ENCODE measurements around the gene POMC.
A peak's percentile ranks its signal among the peaks of the same experiment; 100 is the strongest.
"Not testable (repeated sequence)": the region's sequence is repeated elsewhere in the genome, so short reads cannot be mapped to it uniquely, and the experiment has no call there.

Gene POMC

GRCh38 chr2:25168256-25169072, at the start of gene POMC:
Gene POMC (minus strand): TSS chr2:25168580. CDS start chr2:25164772, 3,808 bp downstream.
- Histone ChIP-seq H3K4me3 (ENCODE audit: low read length) (peak within 1 kb of the TSS; percentile 39), H3K27me3 (ENCODE audit: insufficient read depth, low read length) (peaks cover 65% of the 10 kb centered on the region), H3K4me1 (ENCODE audit: insufficient read depth, low read length) (peaks cover 10% of the 10 kb centered on the region), H3K9me3 (ENCODE audit: low read length) (peaks cover 1% of the 10 kb centered on the region), H3K36me3 (ENCODE audit: insufficient read depth, low read length) (no peaks in the 10 kb centered on the region), H2AFZ (ENCODE audit: low read depth, low read length) (peak within 1 kb of the TSS; percentile 78)

DNA sequence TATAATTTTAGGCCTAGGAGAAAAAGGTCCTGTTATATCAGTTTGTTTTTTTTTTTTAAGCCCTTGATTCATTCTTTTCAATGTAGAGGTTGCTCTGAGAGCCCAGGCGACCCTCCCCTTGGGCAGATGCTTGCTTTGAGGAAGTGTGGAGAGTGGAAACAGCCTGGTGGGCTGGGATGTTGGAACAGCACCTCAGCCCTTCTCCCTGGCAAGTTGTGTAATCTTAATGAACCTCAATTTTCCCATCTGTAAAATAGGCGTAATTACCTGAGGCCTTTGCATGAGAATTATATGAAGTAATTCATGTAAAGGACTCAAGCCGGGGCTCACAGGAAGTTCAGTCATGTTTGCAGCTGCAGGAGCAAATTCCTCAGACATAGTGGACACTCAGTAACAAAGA, 49.7 kb upstream of the POMC start:
- Histone ChIP-seq H3K27me3 (ENCODE audit: insufficient read depth, low read length) (no peaks in the 10 kb centered on the region), H3K4me1 (ENCODE audit: insufficient read depth, low read length) (no peaks in the 10 kb centered on the region), H3K9me3 (ENCODE audit: low read length) (no peaks in the 10 kb centered on the region), H3K4me3 (ENCODE audit: low read length) (no peak overlapping the region), H2AFZ (ENCODE audit: low read depth, low read length) (no peak overlapping the region), H3K36me3 (ENCODE audit: insufficient read depth, low read length) (no peaks in the 10 kb centered on the region)

DNA sequence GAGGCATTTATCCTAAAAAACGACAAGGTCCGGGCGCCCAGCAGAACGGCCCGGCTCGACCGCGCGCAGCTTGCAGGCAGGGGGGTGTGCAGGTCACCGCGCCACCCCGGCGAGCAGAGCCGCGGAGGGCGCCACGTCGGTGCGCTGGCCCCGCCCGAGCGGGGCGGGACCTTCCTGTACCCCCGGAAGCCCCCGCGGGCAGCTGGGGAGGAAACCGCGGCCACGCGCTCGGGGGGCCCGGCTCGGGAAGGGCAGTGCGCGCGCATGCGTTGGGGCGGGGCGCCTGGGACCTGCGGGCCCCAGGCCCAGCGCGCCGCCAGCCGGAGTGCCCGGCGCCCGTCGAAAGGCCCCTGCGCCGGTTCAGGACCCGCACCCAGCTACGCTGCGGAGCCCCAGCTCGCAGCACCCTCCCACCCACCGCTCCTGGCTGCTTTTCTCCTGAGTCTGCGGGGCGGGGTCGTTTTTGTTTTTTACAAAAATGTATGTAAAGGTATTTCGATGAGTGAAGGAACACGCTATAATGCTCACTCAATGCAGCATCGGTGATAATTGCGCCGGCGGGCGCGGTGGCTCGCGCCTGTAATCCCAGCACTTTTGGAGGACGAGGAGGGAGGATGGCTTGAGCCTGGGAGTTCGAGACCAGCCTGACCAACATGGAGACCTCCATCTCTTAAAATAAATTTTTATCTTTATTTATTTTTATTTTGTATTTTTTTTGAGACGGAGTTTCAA, 47.7 kb upstream of the POMC start:
- H3K4me3 ChIP-seq (ENCODE audit: low read length) = no peak overlapping the region
- H2AFZ ChIP-seq (ENCODE audit: low read depth, low read length) = no peak overlapping the region
- H3K27me3 ChIP-seq (ENCODE audit: insufficient read depth, low read length) = no peaks in the 10 kb centered on the region
- H3K4me1 ChIP-seq (ENCODE audit: insufficient read depth, low read length) = no peaks in the 10 kb centered on the region
- no peaks in the 10 kb centered on the region for H3K9me3 ChIP-seq (ENCODE audit: low read length)
- no peaks in the 10 kb centered on the region for H3K36me3 ChIP-seq (ENCODE audit: insufficient read depth, low read length)

DNA sequence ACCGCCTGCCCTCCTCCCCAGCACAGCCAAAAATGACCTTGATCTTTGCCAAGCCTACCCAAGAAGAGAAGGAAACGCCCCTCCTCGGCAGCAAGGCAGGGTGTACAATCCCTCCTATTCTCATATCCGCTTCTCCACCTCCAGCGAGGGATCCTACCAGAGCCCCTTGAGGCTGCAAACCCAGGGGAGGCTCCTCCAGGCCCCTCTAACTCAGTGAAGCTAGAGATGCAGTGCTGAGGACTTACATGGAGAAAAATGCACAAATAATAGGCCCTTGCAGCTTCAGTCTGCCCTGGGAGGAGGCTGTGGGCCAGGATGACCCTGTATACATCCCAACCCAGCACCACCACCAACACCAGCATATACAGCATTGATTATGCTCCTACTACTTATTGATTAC, 46.9 kb upstream of the POMC start:
- H3K4me1 ChIP-seq (ENCODE audit: insufficient read depth, low read length) = peaks cover 1% of the 10 kb centered on the region
- no peaks in the 10 kb centered on the region for H3K27me3 ChIP-seq (ENCODE audit: insufficient read depth, low read length)
- H2AFZ ChIP-seq (ENCODE audit: low read depth, low read length) = no peak overlapping the region
- no peaks in the 10 kb centered on the region for H3K9me3 ChIP-seq (ENCODE audit: low read length)
- no peak overlapping the region for H3K4me3 ChIP-seq (ENCODE audit: low read length)
- no peaks in the 10 kb centered on the region for H3K36me3 ChIP-seq (ENCODE audit: insufficient read depth, low read length)

GRCh38 chr2:25213229-25213628, 44.8 kb upstream of the POMC start:
- H3K9me3 ChIP-seq (ENCODE audit: low read length) = no peaks in the 10 kb centered on the region
- H2AFZ ChIP-seq (ENCODE audit: low read depth, low read length) = no peak overlapping the region
- no peaks in the 10 kb centered on the region for H3K27me3 ChIP-seq (ENCODE audit: insufficient read depth, low read length)
- no peak overlapping the region for H3K4me3 ChIP-seq (ENCODE audit: low read length)
- H3K36me3 ChIP-seq (ENCODE audit: insufficient read depth, low read length) = no peaks in the 10 kb centered on the region
- H3K4me1 ChIP-seq (ENCODE audit: insufficient read depth, low read length) = peaks cover 10% of the 10 kb centered on the region

DNA sequence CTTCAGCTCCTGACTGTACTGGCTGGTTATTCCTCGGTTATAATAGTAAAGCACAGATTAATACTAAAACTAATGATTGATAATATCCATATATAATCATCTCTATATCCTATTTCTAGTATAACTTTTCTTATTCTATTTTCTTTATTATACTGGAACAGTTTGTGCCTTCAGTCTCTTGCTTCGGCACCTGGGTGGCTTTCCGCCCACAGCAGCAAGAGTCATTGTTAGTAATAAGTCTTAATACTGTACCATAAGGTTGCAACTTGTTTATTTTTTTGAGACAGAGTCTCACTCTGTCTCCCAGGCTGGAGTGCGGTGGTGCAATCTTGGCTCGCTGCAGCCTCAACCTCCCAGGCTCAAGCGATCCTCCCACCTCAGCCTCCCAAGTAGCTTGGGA, 42.5 kb upstream of the POMC start:
- H2AFZ ChIP-seq (ENCODE audit: low read depth, low read length); H3K4me3 ChIP-seq (ENCODE audit: low read length); H3K27me3 ChIP-seq (ENCODE audit: insufficient read depth, low read length); H3K4me1 ChIP-seq (ENCODE audit: insufficient read depth, low read length); H3K9me3 ChIP-seq (ENCODE audit: low read length); H3K36me3 ChIP-seq (ENCODE audit: insufficient read depth, low read length): not testable (repeated sequence)

GRCh38 chr2:25207078-25207545, 38.7 kb upstream of the POMC start:
- Histone ChIP-seq H3K4me1 (ENCODE audit: insufficient read depth, low read length) (peaks cover 10% of the 10 kb centered on the region), H2AFZ (ENCODE audit: low read depth, low read length) (no peak overlapping the region), H3K4me3 (ENCODE audit: low read length) (no peak overlapping the region), H3K36me3 (ENCODE audit: insufficient read depth, low read length) (no peaks in the 10 kb centered on the region), H3K27me3 (ENCODE audit: insufficient read depth, low read length) (no peaks in the 10 kb centered on the region), H3K9me3 (ENCODE audit: low read length) (peaks cover 4% of the 10 kb centered on the region)

- Histone ChIP-seq H3K4me3 (ENCODE audit: low read length) (no peak overlapping the region), H3K27me3 (ENCODE audit: insufficient read depth, low read length) (no peaks in the 10 kb centered on the region), H3K9me3 (ENCODE audit: low read length) (peaks cover 4% of the 10 kb centered on the region), H3K36me3 (ENCODE audit: insufficient read depth, low read length) (no peaks in the 10 kb centered on the region), H2AFZ (ENCODE audit: low read depth, low read length) (no peak overlapping the region), H3K4me1 (ENCODE audit: insufficient read depth, low read length) (no peaks in the 10 kb centered on the region)
Measured at GRCh38 chr2:25204190-25204838, 35.9 kb upstream of the POMC start.

DNA sequence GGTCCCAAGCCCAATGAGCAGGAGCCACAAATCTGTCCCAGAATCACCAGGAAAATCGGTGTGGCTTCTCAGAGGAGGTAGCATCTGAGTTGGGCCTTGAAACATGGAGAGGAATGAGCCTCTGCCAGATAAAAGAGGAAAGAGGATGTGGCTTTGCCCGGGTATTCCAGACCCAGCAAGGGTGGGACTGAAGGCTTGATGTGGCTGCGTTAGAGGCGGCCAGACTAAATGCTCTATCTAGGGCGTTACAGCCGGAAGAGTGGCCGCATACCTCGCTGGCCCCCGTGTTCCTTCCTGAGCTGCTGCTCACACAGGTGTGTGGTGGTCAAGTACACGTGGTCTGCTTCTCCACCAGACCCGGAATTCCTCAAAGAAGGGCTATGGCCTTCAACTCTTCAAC, 33.9 kb upstream of the POMC start:
- Histone ChIP-seq H3K4me1 (ENCODE audit: insufficient read depth, low read length) (peaks cover 4% of the 10 kb centered on the region), H3K27me3 (ENCODE audit: insufficient read depth, low read length) (peaks cover 10% of the 10 kb centered on the region), H3K9me3 (ENCODE audit: low read length) (peaks cover 4% of the 10 kb centered on the region), H3K4me3 (ENCODE audit: low read length) (no peak overlapping the region), H2AFZ (ENCODE audit: low read depth, low read length) (no peak overlapping the region), H3K36me3 (ENCODE audit: insufficient read depth, low read length) (no peaks in the 10 kb centered on the region)

- Histone ChIP-seq H3K9me3 (ENCODE audit: low read length) (peaks cover under 1% of the 10 kb centered on the region), H3K4me3 (ENCODE audit: low read length) (no peak overlapping the region), H2AFZ (ENCODE audit: low read depth, low read length) (no peak overlapping the region), H3K36me3 (ENCODE audit: insufficient read depth, low read length) (no peaks in the 10 kb centered on the region), H3K4me1 (ENCODE audit: insufficient read depth, low read length) (peaks cover 4% of the 10 kb centered on the region), H3K27me3 (ENCODE audit: insufficient read depth, low read length) (peaks cover 10% of the 10 kb centered on the region)
Measured at GRCh38 chr2:25201794-25202193, 33.4 kb upstream of the POMC start.

GRCh38 chr2:25201265-25201664, 32.9 kb upstream of the POMC start:
- H3K4me1 ChIP-seq (ENCODE audit: insufficient read depth, low read length) = peaks cover 4% of the 10 kb centered on the region
- H3K36me3 ChIP-seq (ENCODE audit: insufficient read depth, low read length) = no peaks in the 10 kb centered on the region
- no peak overlapping the region for H3K4me3 ChIP-seq (ENCODE audit: low read length)
- H3K9me3 ChIP-seq (ENCODE audit: low read length) = no peaks in the 10 kb centered on the region
- H3K27me3 ChIP-seq (ENCODE audit: insufficient read depth, low read length) = peaks cover 10% of the 10 kb centered on the region
- H2AFZ ChIP-seq (ENCODE audit: low read depth, low read length) = no peak overlapping the region

DNA sequence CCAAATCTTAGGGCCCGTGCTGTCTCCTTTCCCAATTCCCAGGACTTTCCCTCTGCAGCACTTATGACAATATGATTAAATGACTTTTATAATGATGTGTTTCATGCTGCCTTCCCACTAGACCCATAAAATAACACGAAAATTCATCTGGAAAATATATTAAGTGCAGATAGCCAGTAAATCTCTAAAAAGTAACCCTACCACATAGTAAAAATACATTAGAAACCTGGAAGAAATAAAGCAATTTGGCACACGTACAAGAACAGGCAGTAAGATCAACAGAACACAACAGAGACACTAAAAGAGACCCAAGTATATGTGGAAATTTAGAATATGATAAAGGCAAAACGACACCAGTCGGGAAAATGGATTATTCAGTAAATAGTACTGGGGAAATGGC, 30.2 kb upstream of the POMC start:
- H3K36me3 ChIP-seq (ENCODE audit: insufficient read depth, low read length) = no peaks in the 10 kb centered on the region
- H3K27me3 ChIP-seq (ENCODE audit: insufficient read depth, low read length) = peaks cover 17% of the 10 kb centered on the region

DNA sequence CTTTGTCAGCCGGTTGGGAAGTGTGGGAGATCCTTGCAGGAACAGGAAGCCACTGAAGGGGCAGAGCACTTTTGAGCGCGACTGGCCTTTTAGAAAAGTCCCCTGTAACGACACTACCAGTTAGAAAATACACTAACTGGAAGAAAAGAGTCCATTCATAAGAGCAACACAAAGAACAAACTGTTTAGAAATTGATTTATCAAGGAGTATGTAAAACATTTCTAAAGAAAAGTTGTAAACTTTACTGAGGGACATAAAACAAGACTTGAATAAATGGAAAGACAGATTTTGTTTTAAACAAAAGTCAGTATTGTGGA, 29.8 kb upstream of the POMC start:
- Histone ChIP-seq H3K9me3 (ENCODE audit: low read length) (no peaks in the 10 kb centered on the region), H3K36me3 (ENCODE audit: insufficient read depth, low read length) (no peaks in the 10 kb centered on the region), H3K4me1 (ENCODE audit: insufficient read depth, low read length) (peaks cover 8% of the 10 kb centered on the region), H3K4me3 (ENCODE audit: low read length) (no peak overlapping the region), H3K27me3 (ENCODE audit: insufficient read depth, low read length) (peaks cover 17% of the 10 kb centered on the region), H2AFZ (ENCODE audit: low read depth, low read length) (no peak overlapping the region)

More for the DNA sequence above, 30.2 kb upstream of the POMC start:
- Histone ChIP-seq H3K4me3 (ENCODE audit: low read length) (no peak overlapping the region), H3K9me3 (ENCODE audit: low read length) (no peaks in the 10 kb centered on the region), H2AFZ (ENCODE audit: low read depth, low read length) (no peak overlapping the region), H3K4me1 (ENCODE audit: insufficient read depth, low read length) (peaks cover 8% of the 10 kb centered on the region)

All from neuron (in vitro differentiated cells).